GM18520 (cell line): ENCODE results near the gene RPS6KA1.
A peak's percentile ranks its signal among the peaks of the same experiment; 100 is the strongest.
"Not testable (repeated sequence)": the region's sequence is repeated elsewhere in the genome, so short reads cannot be mapped to it uniquely, and the experiment has no call there.

Source experiments
- ATAC-seq: cut with Tn5 transposase; IDR thresholded peaks from one replicate; pipeline ENCODE4 v1.9.1; 2021; ENCODE audit not compliant: unreplicated experiment

Gene RPS6KA1

GRCh38 chr1:26529655-26530409 lies at the start of gene RPS6KA1:
Gene RPS6KA1 (plus strand): TSS chr1:26529761. CDS start chr1:26529921, 160 bp downstream.
- ATAC-seq = peak; percentile 66

DNA sequence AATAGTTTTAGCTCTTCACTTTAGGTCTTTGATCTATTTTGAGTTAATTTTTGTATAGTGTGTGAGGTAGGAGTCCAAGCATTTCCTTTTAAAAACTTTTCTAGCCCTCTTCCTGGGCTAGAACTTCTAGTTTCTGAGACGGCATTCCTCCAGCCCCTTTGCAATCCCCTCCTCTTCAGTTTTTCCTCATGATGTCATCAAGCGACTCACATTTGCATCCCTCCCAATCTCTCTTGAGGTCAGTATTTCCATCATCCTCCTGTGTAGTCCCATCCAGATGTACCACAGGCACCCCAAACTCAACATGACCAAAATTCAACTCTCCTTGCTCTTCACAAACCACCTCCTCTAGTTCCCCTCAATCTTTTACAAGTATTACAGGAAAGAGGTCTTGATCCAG lies 46.6 kb upstream of the RPS6KA1 start:
- ATAC-seq = no peak

DNA sequence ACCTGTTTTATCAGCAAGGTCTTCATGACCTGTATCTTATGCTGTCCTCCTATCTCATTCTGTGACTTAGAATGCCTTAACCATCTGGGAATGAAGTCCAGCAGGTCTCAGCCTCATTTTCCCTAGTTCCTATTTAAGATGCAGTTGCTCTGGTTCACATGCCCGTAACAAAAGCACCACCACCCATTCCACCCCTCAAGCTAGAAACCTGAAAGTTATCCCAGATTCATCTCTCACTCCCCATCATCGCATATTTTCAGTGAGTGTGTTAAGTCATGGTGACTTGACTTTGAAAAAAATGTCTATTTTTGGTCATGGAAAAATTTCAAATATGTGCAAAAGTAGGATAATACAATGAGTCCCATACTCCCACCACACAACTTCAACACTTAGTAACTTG lies 45.6 kb upstream of the RPS6KA1 start:
- no peak for ATAC-seq

GRCh38 chr1:26490155-26490554 lies 39.4 kb upstream of the RPS6KA1 start:
- ATAC-seq = no peak

DNA sequence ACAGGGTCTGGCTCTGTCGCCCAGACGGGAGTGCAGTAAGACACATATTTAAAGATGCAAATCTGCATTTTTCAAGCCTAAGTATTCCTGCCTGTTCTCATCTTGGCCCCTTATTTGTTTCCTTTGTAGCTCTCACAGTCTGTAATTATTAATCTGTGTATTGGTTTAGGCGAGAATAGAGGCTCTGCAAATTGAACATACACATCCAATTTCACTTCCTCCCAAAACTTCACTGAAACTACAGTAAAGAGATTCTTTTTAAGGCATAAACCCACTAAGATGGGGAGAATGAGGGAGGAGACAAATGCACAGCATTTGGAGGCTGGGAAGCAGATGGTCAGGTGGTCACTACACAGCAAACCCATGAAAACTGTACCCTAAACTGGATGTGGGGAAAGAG lies 36.3 kb upstream of the RPS6KA1 start:
- ATAC-seq = no peak

DNA sequence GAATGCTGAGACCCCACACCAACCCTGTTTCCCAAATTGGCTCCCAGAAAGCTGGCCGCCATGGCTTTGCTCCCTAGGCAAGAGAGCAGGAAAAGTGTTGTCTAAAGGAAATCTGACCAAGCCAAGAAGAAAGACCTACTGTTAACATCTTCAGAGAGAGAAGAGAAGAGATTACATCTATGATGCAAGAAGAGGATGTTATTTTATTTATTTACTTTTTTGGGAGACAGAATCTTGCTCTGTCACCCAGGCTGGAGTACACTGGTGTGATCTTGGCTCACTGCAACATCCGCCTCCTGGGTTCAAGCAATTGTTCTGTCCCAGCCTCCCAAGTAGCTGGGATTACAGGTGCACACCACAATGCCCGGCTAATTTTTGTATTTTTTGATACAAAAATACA lies 35.6 kb upstream of the RPS6KA1 start:
- ATAC-seq = no peak

DNA sequence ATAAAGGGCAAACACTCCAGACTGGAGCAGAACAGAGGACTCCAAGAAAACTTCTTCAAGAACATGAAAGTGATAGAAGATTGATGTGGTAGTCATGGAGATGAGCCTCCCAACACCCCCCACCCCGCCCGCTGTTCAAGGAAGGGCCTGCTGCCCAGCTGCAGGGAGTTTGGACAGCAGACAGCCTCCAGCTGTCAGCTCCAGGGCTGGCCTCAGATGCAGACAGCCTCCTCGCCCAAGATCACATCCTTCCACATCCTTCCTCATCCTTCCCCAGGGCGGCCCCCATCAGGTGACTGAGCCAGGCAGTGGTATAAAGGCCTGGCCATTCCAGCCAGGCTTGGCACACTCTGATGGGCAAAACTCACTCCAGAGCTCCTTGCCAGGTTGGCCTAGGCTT lies 32.7 kb upstream of the RPS6KA1 start:
- no peak for ATAC-seq

- no peak for ATAC-seq
Observed at GRCh38 chr1:26498894-26499293, 30.7 kb upstream of the RPS6KA1 start.

- peak; percentile 51 for ATAC-seq
Observed at GRCh38 chr1:26500488-26501175, 28.9 kb upstream of the RPS6KA1 start.

- ATAC-seq = not testable (repeated sequence)
Observed at GRCh38 chr1:26510711-26511110, 18.9 kb upstream of the RPS6KA1 start.

DNA sequence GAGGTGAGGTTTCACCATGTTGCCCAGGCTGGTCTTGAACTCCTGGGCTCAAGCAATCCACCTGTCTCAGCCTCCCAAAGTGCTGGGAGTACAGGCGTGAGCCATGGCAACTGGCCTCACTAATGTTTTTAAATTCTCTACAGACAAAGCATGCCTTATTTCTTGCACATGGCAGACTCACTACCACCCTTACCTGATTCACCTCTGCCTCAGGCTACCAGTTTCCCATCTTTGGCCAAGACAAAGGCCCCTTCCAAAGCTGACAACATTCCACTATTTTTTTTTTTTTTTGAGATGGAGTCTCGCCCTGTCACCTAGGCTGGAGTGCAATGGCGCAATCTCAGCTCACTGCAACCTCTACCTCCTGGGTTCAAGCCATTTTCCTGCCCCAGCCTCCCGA lies 13.7 kb upstream of the RPS6KA1 start:
- not testable (repeated sequence) for ATAC-seq

DNA sequence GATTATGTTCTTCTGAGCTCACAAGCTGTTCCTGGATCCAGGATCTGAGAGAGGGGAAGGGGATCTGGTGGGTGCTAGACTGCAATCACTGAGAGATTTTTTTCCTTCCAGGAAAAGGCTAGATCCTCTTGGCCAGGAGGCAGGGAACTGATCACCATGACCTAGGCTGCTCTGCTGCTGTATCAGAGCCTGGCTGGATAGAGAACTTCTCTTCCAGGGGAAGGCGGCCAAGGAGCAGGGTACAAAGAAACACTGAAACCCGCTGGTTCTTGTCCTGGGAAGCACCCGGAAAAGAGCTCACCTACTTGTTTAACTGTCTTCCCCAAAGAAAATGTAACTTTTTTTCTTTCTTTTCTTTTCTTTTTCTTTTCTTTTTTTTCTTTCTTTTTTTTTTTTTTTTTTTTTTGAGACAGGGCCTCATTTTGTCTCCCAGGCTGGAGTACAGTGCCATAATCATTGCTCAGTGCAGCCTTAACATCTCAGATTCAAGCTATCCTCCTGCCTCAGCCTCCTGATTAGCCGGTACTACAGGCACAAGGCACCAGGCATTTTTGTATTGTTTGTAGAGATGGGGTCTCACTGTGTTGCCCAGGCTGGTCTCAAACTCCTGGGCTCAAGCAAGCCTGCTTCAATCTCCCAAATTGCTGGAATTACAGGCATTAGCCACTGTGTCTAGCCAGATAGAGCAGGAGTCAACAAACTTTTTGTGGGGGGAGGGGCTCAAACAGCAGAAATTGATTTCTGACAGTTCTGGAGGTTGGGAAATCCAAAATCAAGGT lies 12.4 kb upstream of the RPS6KA1 start:
- no peak for ATAC-seq

GRCh38 chr1:26517766-26518049 lies 11.9 kb upstream of the RPS6KA1 start:
- no peak for ATAC-seq

GRCh38 chr1:26518355-26518754 lies 11.2 kb upstream of the RPS6KA1 start:
- ATAC-seq = no peak

DNA sequence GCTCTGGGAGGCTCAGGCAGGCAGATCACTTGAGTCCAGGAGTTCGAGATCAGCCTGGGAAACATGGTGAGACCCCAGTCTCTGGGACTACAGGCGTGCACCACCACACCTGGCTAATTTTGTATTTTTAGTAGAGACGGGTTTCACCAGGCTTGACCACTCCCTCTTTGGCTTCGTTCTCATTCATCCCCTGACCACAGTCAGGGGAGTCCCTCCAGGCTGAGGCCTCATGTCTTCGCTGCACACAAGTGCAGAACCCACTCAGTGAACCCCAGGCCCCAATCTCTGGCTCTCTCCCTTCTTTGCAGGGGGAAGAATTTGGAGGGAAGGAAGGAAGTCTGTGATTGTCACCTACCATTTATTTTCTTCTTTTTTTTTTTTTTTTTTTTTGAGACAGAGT lies 9.2 kb upstream of the RPS6KA1 start:
- no peak for ATAC-seq

- ATAC-seq = no peak
Observed at GRCh38 chr1:26521669-26522030, 7.9 kb upstream of the RPS6KA1 start.

DNA sequence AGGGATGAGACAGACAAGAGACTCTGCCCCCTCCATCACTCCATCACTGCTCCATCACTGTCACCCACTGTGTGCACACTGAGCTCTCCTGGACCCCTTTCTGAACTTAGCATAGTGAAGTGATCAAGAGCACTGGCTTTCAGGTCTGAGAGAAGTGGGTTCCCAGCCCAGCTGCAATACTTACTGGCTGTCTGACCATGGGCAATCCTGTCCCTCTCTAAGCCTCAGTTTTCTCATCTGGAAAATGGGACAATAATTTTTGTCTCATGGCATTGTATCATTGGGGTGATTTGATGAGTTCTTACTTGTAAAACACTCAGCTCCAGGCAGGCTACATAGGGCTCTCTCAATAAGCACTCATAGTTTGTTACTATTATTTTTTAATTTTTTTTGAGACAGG lies 7.5 kb upstream of the RPS6KA1 start:
- no peak for ATAC-seq

GRCh38 chr1:26524181-26524580 lies 5.4 kb upstream of the RPS6KA1 start:
- no peak for ATAC-seq

GRCh38 chr1:26526287-26526686 lies 3.3 kb upstream of the RPS6KA1 start:
- ATAC-seq = no peak

- ATAC-seq = no peak
Observed at GRCh38 chr1:26529405-26529654, 231 bp upstream of the RPS6KA1 start.

GRCh38 chr1:26530410-26530894 lies 891 bp downstream of the RPS6KA1 start:
- ATAC-seq = no peak

GRCh38 chr1:26530895-26531598 lies 1.5 kb downstream of the RPS6KA1 start:
- no peak for ATAC-seq
